ENCODE results near the gene ASIC5.
"Not testable (repeated sequence)": the region's sequence is repeated elsewhere in the genome, so short reads cannot be mapped to it uniquely, and the experiment has no call there.

ASIC5 gene, protein sequence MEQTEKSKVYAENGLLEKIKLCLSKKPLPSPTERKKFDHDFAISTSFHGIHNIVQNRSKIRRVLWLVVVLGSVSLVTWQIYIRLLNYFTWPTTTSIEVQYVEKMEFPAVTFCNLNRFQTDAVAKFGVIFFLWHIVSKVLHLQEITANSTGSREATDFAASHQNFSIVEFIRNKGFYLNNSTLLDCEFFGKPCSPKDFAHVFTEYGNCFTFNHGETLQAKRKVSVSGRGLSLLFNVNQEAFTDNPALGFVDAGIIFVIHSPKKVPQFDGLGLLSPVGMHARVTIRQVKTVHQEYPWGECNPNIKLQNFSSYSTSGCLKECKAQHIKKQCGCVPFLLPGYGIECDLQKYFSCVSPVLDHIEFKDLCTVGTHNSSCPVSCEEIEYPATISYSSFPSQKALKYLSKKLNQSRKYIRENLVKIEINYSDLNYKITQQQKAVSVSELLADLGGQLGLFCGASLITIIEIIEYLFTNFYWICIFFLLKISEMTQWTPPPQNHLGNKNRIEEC

DNA sequence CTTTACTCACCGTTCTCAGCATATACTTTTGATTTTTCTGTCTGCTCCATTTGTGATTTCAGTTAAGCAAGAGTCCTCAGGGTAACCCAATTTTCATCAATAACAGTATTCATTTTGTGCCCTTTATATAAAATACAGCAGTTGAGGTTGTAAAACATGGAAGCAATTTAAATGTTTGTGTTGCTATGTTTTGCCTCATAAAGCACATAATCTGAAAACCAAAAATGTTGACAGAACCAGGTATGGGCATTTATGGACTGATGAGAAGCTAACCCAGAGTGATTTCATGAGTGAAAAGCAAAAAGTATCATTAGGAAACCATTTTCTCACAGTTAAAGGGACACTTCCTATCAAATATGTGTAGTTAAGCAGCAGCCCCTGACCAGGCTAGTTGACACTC lies at the start of gene ASIC5:
Gene ASIC5 (minus strand): TSS at position 101 of the 400 bp plus-strand sequence. CDS start 51 bp downstream, at position 50.
- DNase-seq: no peak

DNA sequence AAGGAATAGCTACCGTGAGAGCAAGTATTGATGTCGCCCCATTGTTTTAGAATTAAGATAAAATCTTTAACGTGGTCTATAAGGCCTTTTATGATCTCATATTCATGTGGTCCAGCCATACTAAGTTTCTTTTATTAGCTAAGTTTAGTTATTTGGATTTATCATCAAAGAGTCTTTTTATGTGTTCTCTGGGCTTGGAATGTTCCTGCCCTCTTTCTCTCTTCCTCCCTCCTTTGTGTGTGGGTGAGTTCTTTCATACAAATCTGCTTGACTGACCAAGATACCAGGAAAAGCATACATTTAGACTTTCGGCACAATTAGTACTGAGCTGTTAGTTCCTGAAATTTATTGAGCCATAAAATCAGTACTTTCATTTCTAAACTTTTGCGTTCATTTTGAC lies 48.7 kb upstream of the ASIC5 start:
- DNase-seq: no peak

DNA sequence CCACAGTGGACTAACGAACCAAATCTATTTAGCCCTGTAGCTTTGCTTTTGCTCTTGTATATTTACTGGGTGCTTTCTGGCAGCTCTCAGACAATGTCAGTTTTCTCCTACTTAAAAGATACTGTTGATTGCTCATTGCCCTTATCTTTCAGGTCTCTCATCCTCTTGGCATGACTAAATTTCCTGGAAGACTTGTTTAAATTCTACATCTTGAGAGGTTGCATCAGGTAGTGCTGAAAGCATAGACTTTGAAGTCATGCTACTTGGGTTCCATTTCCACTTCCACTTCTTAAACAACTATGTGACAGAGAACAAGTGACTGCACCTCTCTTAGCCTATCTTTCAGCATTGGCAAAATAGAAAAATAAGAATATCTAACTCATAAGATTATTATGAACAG lies 45.8 kb upstream of the ASIC5 start:
- DNase-seq: no peak

DNA sequence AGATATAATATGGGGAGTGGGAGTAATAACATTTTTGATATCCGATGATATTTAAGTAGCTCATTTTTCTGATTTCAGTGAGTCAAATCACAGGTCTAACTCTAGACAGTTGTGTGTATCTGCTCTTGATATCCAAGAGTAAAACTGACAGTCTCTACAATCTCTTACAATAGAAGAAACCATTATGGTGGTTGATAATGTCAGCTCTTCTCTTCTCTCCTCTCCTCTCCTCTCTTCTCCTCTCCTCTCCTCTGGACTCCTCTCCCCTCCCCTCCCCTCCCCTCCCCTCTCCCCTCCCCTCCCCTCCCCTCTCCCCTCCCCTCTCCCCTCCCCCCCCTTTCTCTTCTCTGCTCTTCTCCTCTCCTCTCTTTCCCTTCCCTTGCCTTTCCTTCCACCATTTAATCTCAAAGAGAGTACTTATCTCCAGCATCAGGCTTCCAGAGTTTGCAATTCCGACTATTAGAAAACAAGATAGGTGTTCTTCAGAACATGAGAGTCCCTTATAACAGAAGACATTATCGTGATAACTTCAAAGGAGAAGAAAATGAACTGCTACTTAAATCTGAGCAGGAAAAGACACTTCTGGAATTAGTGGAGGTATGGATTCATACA lies 43.6 kb upstream of the ASIC5 start:
- no peak for DNase-seq

DNA sequence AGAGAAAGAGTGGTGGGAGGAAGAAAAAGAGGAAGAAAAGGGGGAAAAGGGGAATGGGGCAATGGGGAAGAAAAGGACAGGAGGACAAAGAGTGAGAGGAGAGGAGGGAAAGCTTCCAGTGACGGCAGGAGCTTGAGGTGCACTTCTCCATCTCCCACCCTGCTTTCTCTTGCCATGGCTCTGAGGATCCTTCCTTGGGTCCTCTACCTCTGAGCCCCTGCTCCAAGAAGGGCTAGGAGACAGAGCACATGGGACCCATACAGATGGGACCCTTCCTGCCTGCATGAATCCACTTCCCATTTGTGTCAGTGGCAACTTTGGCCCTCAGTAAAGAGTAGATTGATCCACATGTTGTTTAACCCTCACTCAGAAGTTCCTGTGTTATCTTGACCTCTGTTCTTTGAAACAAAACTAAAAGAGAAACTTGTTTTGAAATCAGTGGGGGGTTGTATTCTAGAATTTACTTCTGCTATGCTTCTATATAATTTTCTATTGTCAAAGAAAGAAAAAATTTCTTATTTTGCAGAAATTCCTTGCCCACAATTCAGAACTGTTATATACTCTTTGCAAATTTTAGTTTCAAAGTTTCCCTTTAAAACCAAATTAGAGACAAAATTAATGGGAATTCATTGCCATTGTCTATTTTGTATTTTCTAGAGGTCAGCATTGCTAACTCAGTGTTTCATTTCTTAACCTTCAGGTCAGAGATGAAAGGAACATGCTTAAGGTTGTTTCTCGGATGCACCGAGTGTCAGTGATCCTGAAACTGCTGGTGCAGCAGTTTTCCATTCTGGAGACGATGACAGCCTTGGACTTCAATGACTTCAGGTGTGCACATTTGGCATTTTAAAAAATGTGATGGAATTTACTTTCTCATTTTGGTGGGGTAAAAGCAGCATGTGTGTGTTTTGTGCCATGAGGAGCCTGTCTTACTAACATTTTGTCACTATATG lies 42.4 kb upstream of the ASIC5 start:
- DNase-seq: no peak

DNA sequence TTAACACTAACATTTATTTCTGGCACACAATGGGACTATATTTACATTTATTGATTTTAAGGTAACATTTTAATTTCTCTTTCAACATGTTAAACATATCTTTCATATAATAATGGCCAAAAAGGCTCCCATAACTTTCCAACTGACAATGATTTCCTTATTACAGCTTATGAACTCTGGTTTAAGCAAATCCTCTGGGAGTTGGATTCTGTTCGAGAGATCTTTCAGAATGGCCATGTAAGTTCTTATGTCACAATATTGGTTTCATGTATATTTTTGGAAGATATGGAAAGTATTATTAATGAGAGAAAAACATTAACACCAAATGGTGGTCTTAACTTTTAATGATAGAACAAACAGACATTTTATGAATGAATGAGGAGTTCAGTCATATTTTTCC lies 41.5 kb upstream of the ASIC5 start:
- no peak for DNase-seq

DNA sequence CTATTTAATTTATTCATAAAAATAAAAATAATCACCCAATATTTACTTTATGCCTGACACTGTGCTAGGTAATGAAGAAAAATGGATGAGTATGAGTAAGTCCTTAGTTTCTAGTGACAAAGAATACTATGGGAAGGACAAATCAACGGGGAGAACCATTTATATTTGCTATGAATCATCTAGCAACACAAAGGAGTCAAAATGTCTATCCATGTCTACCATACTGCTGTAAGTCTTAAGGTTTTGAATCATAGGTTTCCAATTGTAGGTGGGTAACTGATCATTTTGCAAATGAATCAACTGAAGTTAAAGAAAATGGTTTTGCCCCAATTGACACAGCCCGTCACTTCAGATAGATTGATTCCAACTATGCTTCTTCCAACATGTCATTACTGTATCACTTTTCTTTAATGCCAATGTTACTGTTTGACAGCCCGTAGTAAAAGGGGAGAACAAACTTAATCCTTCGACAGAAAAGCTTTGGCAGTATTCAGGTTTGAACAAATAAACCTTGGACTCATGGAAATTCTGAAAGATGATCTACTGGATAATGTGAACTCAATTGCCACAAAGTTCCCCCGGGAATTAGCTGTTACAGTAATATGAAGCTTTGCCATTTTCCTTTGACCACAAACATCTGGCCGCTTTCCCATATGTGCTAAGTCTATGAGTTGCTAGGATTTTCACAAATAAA lies 40.6 kb upstream of the ASIC5 start:
- peak; percentile 86 for DNase-seq

DNA sequence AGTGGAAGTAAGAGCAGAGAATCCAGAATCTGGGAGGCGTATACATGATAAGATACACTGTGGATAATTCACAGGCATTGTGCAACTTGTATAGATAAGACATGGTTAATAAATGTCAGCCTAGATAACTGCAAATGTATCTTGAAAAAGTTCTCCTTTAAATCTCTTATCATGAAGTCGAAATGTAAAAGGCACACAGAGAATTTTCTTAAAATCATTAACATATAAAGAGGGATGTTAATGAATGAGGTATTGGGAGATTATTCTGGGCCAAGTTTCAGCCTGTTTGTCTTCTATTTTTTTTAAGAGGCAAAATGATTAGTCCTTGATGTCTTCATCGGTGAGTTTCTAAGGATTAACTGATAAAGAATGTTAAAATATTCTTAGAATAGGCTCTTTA lies 38.3 kb upstream of the ASIC5 start:
- no peak for DNase-seq

DNA sequence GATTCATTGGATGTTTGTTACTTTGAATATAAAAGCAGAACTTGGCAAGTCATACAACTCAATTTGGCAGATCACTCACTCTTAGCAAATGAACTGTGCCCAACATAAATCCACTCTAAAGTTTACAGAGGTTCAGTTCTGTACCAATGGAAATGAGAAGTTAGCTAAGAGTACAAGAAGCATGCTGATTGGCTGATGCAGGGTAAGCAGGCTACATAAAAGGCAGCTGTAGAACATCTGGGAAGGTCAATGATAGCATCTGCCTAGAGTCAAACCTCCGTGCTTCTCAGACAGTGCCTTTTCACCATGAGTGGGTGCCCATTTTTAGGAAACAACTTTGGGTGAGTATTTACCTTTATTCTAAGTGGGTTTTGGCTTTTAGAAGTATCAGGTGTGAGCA lies 37.4 kb upstream of the ASIC5 start, which contains the start of gene TDO2:
Gene TDO2 (plus strand): TSS at position 244 of the 400 bp plus-strand sequence. CDS start 63 bp downstream, at position 307.
- DNase-seq: no peak

DNA sequence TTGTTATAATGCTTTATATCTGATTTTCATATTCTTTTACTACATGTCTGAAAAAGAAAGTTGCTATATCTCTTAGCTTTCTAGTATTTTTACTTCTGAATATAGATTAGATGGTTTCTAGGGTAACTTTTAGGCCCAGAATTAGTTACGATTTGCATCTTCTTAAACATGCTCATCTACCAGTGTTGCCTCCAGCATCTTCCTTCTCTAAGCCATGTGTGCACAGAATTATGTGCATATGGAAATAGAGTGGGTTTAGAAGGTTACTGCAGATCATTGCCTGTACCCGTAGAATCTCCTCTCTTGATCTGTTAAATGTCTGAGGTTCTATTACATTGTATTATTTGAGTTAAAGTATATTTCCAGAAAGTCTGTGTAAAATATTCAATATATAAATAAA lies 34.9 kb upstream of the ASIC5 start:
- DNase-seq: no peak

DNA sequence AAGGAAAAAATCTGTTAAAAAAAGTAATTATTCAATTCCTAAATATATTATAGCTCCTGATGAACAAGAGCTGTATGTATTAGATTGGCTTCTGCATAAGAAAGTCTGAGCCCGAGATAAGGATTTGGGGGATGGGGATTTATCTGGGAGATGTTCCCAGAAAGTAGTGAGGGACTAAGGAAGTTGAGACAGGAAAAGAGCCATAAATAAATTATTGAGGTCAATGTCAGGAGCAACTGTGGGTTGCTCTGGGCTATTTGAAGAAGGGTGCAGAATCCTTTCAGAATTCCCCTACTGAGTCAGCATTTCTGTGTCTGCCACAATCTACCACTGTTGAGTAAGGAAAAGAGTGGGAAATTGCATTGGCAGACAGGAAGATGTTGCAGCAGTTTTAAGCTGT lies 34.3 kb upstream of the ASIC5 start:
- peak; percentile 73 for DNase-seq

DNA sequence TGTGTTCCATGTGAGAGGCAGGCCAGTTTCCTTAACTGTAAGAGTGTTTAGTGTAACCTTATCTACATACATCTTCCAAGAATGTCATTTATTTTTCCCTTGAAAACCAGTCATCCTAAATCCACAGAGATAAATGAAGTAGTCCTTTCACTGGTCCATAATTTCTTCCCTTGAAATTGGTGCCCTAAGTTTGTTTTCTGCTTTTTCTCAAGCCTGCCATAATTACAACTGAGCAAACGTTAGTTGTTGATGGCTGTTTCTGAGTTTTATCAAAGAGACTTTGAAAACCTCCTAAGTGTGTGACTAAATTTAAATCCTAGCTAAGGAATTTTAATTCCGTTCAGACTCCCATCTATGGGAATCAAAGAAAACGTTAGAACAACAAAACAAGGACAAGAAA lies 33.8 kb upstream of the ASIC5 start:
- no peak for DNase-seq

DNA sequence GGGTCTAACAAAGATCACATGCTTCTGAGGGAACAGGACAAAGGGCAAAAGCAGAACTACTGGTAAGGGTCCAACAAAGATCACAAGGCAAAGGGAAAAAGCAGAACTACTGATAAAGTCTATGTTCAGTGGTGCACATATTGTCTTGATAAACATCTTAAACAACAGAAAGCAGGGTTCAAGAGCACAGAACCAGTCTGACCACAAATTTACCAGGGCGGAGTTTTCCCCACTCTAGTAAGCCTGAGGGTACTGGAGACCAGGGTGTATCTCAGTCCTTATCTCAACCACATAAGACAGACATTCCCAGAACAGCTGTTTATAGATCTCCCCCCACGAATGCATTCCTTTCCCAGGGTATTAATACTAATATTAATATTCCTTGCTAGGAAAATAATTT lies 32.3 kb upstream of the ASIC5 start:
- not testable (repeated sequence) for DNase-seq

DNA sequence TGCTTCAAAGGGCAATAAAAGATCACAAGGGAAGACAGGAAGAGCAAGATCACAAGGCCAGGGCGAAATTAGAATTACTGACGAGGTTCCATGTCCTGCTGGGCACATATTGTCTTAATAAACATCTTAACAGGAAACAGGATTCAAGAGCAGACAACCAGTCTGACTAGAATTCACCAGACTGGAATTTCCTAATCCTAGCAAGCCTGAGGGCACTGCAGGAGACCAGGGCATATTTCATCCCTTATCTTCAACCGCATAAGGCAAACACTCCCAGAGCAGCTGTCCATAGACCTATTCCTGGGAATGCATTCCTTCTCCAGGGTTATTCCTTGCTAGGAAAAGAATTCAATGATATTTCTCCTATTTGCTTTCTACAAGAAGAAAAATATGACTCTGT lies 25.0 kb upstream of the ASIC5 start:
- DNase-seq: no peak

DNA sequence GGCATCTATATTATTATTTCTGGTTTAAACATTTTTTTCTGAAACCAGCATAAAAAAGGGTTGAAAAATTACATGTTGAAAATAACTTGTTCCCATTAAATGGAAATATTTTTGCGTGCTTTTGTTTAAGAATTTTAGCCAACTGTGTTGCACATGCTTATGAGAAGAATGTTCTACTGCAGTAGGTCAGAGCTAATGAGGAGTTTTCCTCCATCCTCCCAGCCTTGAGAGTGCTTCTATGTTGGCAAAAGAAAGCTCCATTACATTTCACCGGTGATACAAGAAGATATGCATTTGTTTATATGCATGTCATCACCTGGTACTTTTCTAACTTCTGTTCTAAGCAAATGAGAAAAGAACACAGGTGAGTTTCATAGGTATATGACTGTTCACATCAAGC lies 23.9 kb upstream of the ASIC5 start:
- no peak for DNase-seq

DNA sequence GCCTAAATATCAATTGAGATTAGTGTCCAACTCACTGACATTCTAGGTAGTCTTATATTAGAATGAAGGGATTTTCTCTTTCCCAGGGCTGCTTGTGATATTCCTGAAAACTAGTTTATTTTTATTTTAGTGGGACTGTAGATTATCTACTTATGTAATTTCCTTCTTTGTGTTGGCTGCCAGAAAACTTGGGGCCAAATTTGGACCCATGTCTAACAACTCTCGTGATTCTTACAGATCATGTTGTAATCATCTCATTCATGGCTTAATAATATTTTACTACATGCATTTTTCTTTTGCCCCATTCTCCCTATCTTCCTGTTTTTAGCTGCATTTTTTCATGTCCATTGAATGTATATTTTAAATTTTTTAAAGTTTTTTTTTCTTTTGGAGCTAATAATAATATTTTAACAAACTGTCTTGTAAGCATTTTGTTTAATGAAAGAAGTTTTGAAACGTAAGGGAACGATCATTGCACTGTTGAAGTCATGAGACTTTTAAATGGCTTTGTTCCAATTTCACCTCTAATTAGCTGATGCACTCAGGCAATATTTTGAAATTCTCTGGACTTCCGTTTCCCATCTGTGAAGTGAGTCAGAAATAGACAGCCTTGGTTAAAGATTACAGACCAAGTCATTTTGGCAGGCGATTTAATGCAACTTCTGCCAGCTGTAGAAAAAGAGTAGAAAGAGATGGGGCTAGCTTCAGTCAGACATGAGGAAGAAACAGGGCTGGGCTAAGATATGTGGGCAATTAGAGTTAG lies 23.1 kb upstream of the ASIC5 start:
- peak; percentile 60 for DNase-seq

DNA sequence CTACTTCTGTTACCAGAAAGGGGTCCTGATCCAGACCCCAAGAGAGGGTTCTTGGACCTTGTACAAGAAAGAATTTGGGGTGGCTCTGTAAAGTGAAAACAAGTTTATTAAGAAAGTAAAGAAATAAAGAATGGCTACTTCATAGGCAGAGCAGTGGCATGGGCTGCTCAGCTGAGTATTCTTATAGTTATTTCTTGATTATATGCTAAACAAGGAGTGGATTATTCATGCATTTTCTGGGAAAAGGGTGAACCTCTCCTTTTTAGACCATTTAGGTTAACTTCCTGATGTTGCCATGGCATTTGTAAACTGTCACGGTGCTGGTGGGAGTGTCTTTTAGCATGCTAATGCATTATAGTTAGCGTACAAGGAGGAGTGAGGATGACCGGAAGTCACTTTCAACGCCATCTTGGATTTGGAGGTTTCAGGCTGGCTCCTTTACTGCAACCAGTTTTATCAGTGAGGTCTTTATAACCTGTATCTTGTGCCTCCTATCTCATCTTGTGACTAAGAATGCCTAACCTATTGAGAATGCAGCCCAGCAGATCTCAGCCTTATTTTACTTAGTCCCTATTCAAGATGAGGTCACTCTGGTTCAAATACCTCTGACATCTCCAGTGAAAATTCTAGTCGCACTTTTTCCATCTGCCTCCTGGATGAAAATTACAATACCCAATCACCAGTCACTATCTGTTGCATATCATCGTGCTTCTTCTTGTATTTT lies 21.9 kb upstream of the ASIC5 start:
- DNase-seq: no peak

DNA sequence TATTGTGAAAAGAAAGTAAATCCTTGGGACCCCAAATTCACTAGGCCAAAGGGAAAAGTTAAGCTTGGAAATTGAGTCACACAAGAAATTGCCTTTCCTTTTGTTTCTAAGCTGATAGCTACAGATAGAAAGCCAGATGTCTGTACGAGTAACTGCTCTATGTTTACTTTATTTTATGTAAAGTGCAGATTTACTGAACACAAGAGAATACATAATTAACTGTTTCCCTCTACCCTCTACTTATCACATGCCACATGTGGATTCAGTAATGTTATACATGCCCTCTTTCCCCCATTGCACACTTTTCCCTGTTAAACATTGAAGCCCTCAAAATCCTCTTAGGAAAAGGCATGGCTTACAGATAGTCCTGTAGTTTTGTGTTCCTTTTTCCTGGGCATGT lies 21.0 kb upstream of the ASIC5 start:
- no peak for DNase-seq

DNA sequence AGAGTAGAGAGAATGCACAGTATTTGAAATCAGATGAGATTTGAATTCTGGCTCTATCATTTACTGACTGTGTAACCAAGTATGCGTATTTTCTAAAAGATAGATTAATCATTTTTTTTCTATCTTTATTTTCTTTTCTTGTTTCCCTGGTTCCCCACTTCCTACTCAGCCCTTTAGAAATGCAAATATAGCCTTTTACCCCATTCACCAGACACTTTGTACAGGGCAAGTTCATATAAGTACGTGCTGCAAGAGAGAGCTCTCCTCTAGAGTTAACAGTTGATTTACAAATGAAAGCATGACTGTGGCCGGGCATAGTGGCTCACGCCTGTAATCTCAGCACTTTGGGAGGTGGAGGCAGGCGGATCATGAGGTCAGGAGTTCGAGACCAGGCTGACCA lies 19.6 kb upstream of the ASIC5 start:
- no peak for DNase-seq

DNA sequence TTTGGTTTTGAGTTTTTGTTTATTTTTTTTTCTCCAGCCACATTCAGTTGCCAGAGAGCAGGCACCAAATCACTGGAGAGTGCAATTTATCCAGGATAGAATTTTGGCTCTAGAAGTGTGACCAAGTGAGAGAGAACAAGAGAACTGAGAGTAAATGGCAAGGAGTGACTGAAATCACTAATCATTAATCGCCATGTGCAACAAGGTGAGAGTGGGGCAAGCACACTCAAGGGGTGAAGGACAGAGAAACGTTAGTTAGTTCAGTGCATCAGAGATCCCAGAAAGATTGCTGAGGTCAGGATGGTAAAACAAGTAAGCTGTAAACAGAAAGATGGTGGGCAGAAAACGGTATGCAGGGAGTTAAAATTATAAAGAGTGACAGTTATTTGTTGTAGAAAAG lies 17.8 kb upstream of the ASIC5 start:
- DNase-seq: no peak

DNA sequence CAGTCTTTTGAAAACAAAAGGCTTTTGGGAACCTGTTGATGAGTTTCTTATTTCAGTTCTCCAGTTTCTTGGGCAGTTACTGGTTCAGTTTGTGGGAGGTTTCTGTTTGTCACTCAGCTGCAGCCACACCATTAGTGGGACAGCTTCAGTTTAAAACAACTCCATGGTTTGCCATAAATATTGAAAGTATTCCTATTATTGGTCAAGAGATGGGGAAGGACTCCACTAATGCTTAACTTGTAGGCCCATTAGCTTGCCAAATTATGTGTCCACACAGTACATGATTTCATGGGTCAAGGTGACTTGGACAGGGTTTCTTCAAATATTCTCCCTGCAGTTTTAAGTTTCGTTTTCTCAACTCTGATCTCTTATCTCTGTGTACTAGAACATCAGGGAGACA lies 15.5 kb upstream of the ASIC5 start:
- DNase-seq: no peak
